NB4 (cell line): ENCODE measurements around the gene ALDH4A1.

ENCODE experiments used
- CTCF ChIP-seq: IDR thresholded peaks from one replicate; pipeline ENCODE4 v1.5.1; 2012; ENCODE audit warnings: low read depth, low read length
- MYC ChIP-seq: IDR thresholded peaks from 2 replicates; pipeline ENCODE4 v1.6.1; 2011; ENCODE audit warnings: low read depth, low read length
- POLR2A ChIP-seq: IDR thresholded peaks from 2 replicates; pipeline ENCODE4 v1.6.1; 2011; ENCODE audit warnings: mild to moderate bottlenecking; ENCODE audit not compliant: insufficient read length; ENCODE audit errors: extremely low read depth
- TF ChIP-seq, protein P1 (sequence below): IDR thresholded peaks from 2 replicates; pipeline ENCODE4 v1.6.1; 2011; ENCODE audit warnings: low read depth, low read length

GRCh38 chr1:18865176-18865575 lies 37.2 kb downstream of the ALDH4A1 start:
- TF ChIP-seq CTCF (no peak), MYC (no peak), POLR2A (no peak)
- TF ChIP-seq, protein P1, sequence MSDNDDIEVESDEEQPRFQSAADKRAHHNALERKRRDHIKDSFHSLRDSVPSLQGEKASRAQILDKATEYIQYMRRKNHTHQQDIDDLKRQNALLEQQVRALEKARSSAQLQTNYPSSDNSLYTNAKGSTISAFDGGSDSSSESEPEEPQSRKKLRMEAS = no peak
